Stimulated activated CD4-positive, alpha-beta T cell treated with anti-CD3 and anti-CD28 coated beads, Interleukin-15, amount 100 ng/mL, for 48 hours (primary cell): Measurements from ENCODE around the gene MAGOH.
A peak's percentile ranks its signal among the peaks of the same experiment; 100 is the strongest.
"Not testable (repeated sequence)": the region's sequence is repeated elsewhere in the genome, so short reads cannot be mapped to it uniquely, and the experiment has no call there.

Experiments
- DNase-seq, 2 donors: peaks; one replicate each; pipeline ENCODE4 v3.0.0-alpha.2; 2020; ENCODE audit warnings: low read depth in 2 of 2

MAGOH gene

GRCh38 chr1:53220171-53220961, 18.0 kb downstream of the MAGOH start, which contains the start of gene CZIB:
TSS of gene CZIB (minus strand) at chr1:53220634. CDS start at chr1:53220575, 59 bp downstream.
- peak; percentile 94 to 96 for DNase-seq

- DNase-seq, result no peak
These were observed 18.6 kb downstream of the MAGOH start for GRCh38 chr1:53219711-53220110.

- no peak for DNase-seq
These were observed 20.1 kb downstream of the MAGOH start for GRCh38 chr1:53218201-53218600.

GRCh38 chr1:53214376-53214940, 23.9 kb downstream of the MAGOH start:
- no peak for DNase-seq

GRCh38 chr1:53210954-53211353, 27.4 kb downstream of the MAGOH start:
- no peak for DNase-seq

GRCh38 chr1:53210352-53210751, 28.0 kb downstream of the MAGOH start:
- no peak for DNase-seq

- DNase-seq, result no peak
These were observed 30.6 kb downstream of the MAGOH start for GRCh38 chr1:53207726-53208125.

GRCh38 chr1:53206735-53207379, 31.5 kb downstream of the MAGOH start:
- DNase-seq, result no peak

- DNase-seq, result not testable (repeated sequence)
These were observed 32.1 kb downstream of the MAGOH start for GRCh38 chr1:53206083-53206685.

- not testable (repeated sequence) for DNase-seq
These were observed 32.8 kb downstream of the MAGOH start for GRCh38 chr1:53205496-53205895.

- DNase-seq, result no peak
These were observed 34.9 kb downstream of the MAGOH start for GRCh38 chr1:53203466-53203865.

GRCh38 chr1:53198241-53198651, 40.1 kb downstream of the MAGOH start:
- no peak for DNase-seq

- DNase-seq, result no peak
These were observed 40.8 kb downstream of the MAGOH start for GRCh38 chr1:53197291-53198200.

GRCh38 chr1:53196485-53197290, 41.6 kb downstream of the MAGOH start, which contains the start of gene CPT2:
TSS of gene CPT2 (plus strand) at chr1:53196824. CDS start at chr1:53196944, 120 bp downstream.
- peak; percentile 89 to 90 for DNase-seq

- no peak for DNase-seq
These were observed 42.3 kb downstream of the MAGOH start for GRCh38 chr1:53196017-53196484.

- no peak for DNase-seq
These were observed 42.9 kb downstream of the MAGOH start for GRCh38 chr1:53195246-53196016.

GRCh38 chr1:53190210-53190611, 48.1 kb downstream of the MAGOH start:
- no peak for DNase-seq

- no peak for DNase-seq
These were observed 49.3 kb downstream of the MAGOH start for GRCh38 chr1:53189061-53189460.

GRCh38 chr1:53188099-53188498, 50.2 kb downstream of the MAGOH start:
- no peak for DNase-seq
